PC-3 (cell line): ENCODE results near the gene EFCAB14. TPM values are rescaled to one million over a fixed set of nuclear protein-coding genes. Genes with fewer than 3 reads are reported as not detected.
A peak's percentile ranks its signal among the peaks of the same experiment; 100 is the strongest.
"Not testable (repeated sequence)": the region's sequence is repeated elsewhere in the genome, so short reads cannot be mapped to it uniquely, and the experiment has no call there.

Experiments
- ATAC-seq: fragments of 200-7000 bp; cut with Tn5 transposase; 2 replicates; pipeline ENCODE4 v1.9.1; 2020; ENCODE audit warnings: mild to moderate bottlenecking, moderate library complexity
- BruUV-seq: library from RNA; stranded (reverse); fragments of 400-500 nt; replicated peaks from 2 replicates; lab custom pipeline; 2021; lab: Mats Ljungman, UMichigan
- CTCF ChIA-PET: fragments of 300-600 bp; sonication (Branson Sonifier 250); formaldehyde crosslinking; loops from one replicate; lab custom pipeline; 2022; ENCODE audit warnings: antibody characterized with exemption; lab: Charles Lee
- POLR2A ChIA-PET: fragments of 300-600 bp; sonication (Branson Sonifier 250); formaldehyde crosslinking; loops from one replicate; lab custom pipeline; 2022; ENCODE audit warnings: antibody characterized with exemption; ENCODE audit not compliant: unreplicated experiment; lab: Charles Lee
- DNase-seq: peaks from one replicate; pipeline ENCODE4 v3.0.0-alpha.2; 2015
- H2AFZ ChIP-seq: fragments of 300-600 bp; sonication (generic); 2 replicates; pipeline ENCODE4 v1.6.0; 2016; ENCODE audit warnings: antibody characterized with exemption, low read length
- H3F3A ChIP-seq: fragments of 300-600 bp; sonication (generic); one replicate; pipeline ENCODE4 v1.6.0; 2017; ENCODE audit warnings: antibody characterized with exemption, low read length, control low read depth, mild to moderate bottlenecking; ENCODE audit not compliant: unreplicated experiment
- H3K27ac ChIP-seq: fragments of 300-600 bp; sonication (generic); 2 replicates; pipeline ENCODE4 v1.5.1; 2016; ENCODE audit warnings: mild to moderate bottlenecking, low read length
- H3K27me3 ChIP-seq: fragments of 300-600 bp; sonication (generic); 2 replicates; pipeline ENCODE4 v1.6.1; 2016; ENCODE audit warnings: low read length, mixed read lengths
- H3K36me3 ChIP-seq: fragments of 300-600 bp; sonication (generic); 2 replicates; pipeline ENCODE4 v1.6.1; 2016; ENCODE audit warnings: low read depth, mixed run types, low read length, mixed read lengths
- H3K4me1 ChIP-seq: fragments of 300-600 bp; sonication (generic); 2 replicates; pipeline ENCODE4 v1.5.1; 2016; ENCODE audit warnings: low read length; ENCODE audit not compliant: insufficient read depth
- H3K4me2 ChIP-seq: fragments of 300-600 bp; sonication (generic); 2 replicates; pipeline ENCODE4 v1.6.0; 2016; ENCODE audit warnings: low read length
- H3K4me3 ChIP-seq: fragments of 300-600 bp; sonication (generic); 2 replicates; pipeline ENCODE4 v1.5.1; 2016; ENCODE audit warnings: mild to moderate bottlenecking, low read length, mixed read lengths
- H3K79me2 ChIP-seq: fragments of 300-600 bp; sonication (generic); 2 replicates; pipeline ENCODE4 v1.6.1; 2017; ENCODE audit warnings: low read length, mixed read lengths
- H3K9ac ChIP-seq: fragments of 300-600 bp; sonication (generic); 2 replicates; pipeline ENCODE4 v1.6.0; 2016; ENCODE audit warnings: mild to moderate bottlenecking, low read length
- H3K9me2 ChIP-seq: fragments of 300-600 bp; sonication (generic); replicated peaks from 2 replicates; pipeline ENCODE4 v1.6.1; 2016; ENCODE audit warnings: mixed run types, low read length, mixed read lengths
- H3K9me3 ChIP-seq: fragments of 300-600 bp; sonication (generic); 2 replicates; pipeline ENCODE4 v1.6.1; 2016; ENCODE audit warnings: low read length, mixed read lengths
- H4K20me1 ChIP-seq: fragments of 300-600 bp; sonication (generic); 2 replicates; pipeline ENCODE4 v1.6.1; 2016; ENCODE audit warnings: low read length, mixed read lengths
- CTCF ChIP-seq: fragments of 300-600 bp; sonication (generic); conservative IDR thresholded peaks from 2 replicates; pipeline ENCODE4 v1.5.1; 2017; ENCODE audit warnings: antibody characterized with exemption, low read depth, mild to moderate bottlenecking, low read length
- EZH2 ChIP-seq: fragments of 300-600 bp; sonication (generic); IDR thresholded peaks from one replicate; pipeline ENCODE4 v1.6.1; 2017; ENCODE audit warnings: antibody characterized with exemption, mild to moderate bottlenecking, low read length; ENCODE audit not compliant: unreplicated experiment
- EZH2phosphoT487 ChIP-seq: fragments of 300-600 bp; sonication (generic); IDR thresholded peaks from 2 replicates; pipeline ENCODE4 v1.6.1; 2018; ENCODE audit warnings: mild to moderate bottlenecking, antibody characterized with exemption, low read length, borderline replicate concordance
- intact Hi-C: fragments of 100-400 bp; cut with micrococcal nuclease; formaldehyde crosslinking; loops from 2 replicates; pipeline ENCODE4 v1.9.0; 2023
- total RNA-seq: library from RNA; depleted of rRNA; stranded (reverse); fragments of >200 nt; gene quantifications from 2 replicates; pipeline ENCODE4 v1.2.3, GENCODE V29; 2014

The EFCAB14 gene
- total RNA-seq, 1 experiment from 2014 or later = 45.7 TPM

GRCh38 chr1:46735708-46736324 lies 16.9 kb upstream of the EFCAB14 start:
- no peaks in the 10 kb centered on the region for H3K9me3 ChIP-seq
- no peaks in the 10 kb centered on the region for H3F3A ChIP-seq
- peaks cover 12% of the 10 kb centered on the region for H3K27me3 ChIP-seq
- no peak overlapping the region for H3K9ac ChIP-seq
- H3K4me1 ChIP-seq = no peaks in the 10 kb centered on the region
- H4K20me1 ChIP-seq = 0 out of 2 replicates have a peak, but pooled peaks cover 4% of the 10 kb centered on the region
- H3K27ac ChIP-seq = no peak overlapping the region
- no peak overlapping the region for H3K4me3 ChIP-seq
- POLR2A ChIA-PET = no interaction called here
- H2AFZ ChIP-seq = no peak overlapping the region
- CTCF ChIA-PET = interaction anchor here (0.5 to 0.6 kb wide), 2 partner anchors 172 to 213 kb away, joined by 3 read pairs; no protein-coding TSS in a partner anchor
- TF ChIP-seq EZH2 = no peak
- TF ChIP-seq CTCF = peak; percentile 59
- TF ChIP-seq EZH2phosphoT487 = no peak
- intact Hi-C loops = no loop called here
- H3K36me3 ChIP-seq = no peaks in the 10 kb centered on the region
- no peaks in the 10 kb centered on the region for H3K9me2 ChIP-seq
- DNase-seq (peak; percentile 72), ATAC-seq (peak; percentile 38; the same call in 1 of the 2 replicates)
- no peak overlapping the region for H3K4me2 ChIP-seq
- no TSS peak for BruUV-seq
- H3K79me2 ChIP-seq = no peaks in the 10 kb centered on the region

- H3K4me1 ChIP-seq, POLR2A ChIA-PET, H3K36me3 ChIP-seq, H3K79me2 ChIP-seq, H2AFZ ChIP-seq, H3F3A ChIP-seq, H3K4me3 ChIP-seq, BruUV-seq, H3K9ac ChIP-seq, H3K9me3 ChIP-seq, H3K27ac ChIP-seq, H3K9me2 ChIP-seq, H4K20me1 ChIP-seq, H3K27me3 ChIP-seq, ATAC-seq, CTCF ChIA-PET, H3K4me2 ChIP-seq, DNase-seq: not testable (repeated sequence)
- intact Hi-C loops = loop anchor here (5.0 to 10.0 kb wide), 2 partner anchors 41 to 284 kb away; no protein-coding TSS in a partner anchor
Measured at GRCh38 chr1:46728327-46728873, 9.5 kb upstream of the EFCAB14 start.

GRCh38 chr1:46725736-46726108 lies 6.8 kb upstream of the EFCAB14 start:
- Histone ChIP-seq H3K4me2 (0 out of 2 replicates have a peak overlapping the region, but pooled peaks have one; percentile 35), H3F3A (no peaks in the 10 kb centered on the region), H2AFZ (no peak overlapping the region), H3K4me1 (peaks cover 8% of the 10 kb centered on the region; the same call in 1 of the 2 replicates), H3K79me2 (no peaks in the 10 kb centered on the region), H3K27ac (no peak overlapping the region), H3K9me3 (no peaks in the 10 kb centered on the region), H3K9ac (no peak overlapping the region), H3K4me3 (no peak overlapping the region), H3K27me3 (no peaks in the 10 kb centered on the region; the same call in 1 of the 2 replicates), H3K9me2 (no peaks in the 10 kb centered on the region), H4K20me1 (no peaks in the 10 kb centered on the region), H3K36me3 (no peaks in the 10 kb centered on the region)
- ChIA-PET CTCF (interaction anchor here (1.1 kb wide), 2 partner anchors 16 to 195 kb away, joined by 3 read pairs; no protein-coding TSS in a partner anchor), POLR2A (no interaction called here)
- ATAC-seq (peak; percentile 14; the same call in 1 of the 2 replicates), DNase-seq (peak; percentile 70)
- intact Hi-C loops = loop anchor here (2.0 to 10.0 kb wide), 3 partner anchors 38 to 281 kb away; no protein-coding TSS in a partner anchor
- TF ChIP-seq EZH2phosphoT487 (no peak), CTCF (no peak), EZH2 (no peak)
- BruUV-seq = no TSS peak
